ENCODE results near the gene TP53I13. TPM values are rescaled to one million over a fixed set of nuclear protein-coding genes. Genes with fewer than 3 reads are reported as not detected.
A peak's percentile ranks its signal among the peaks of the same experiment; 100 is the strongest.

Gene TP53I13
- total RNA-seq, 1 donor from 2014 or later = 71.8 TPM

DNA sequence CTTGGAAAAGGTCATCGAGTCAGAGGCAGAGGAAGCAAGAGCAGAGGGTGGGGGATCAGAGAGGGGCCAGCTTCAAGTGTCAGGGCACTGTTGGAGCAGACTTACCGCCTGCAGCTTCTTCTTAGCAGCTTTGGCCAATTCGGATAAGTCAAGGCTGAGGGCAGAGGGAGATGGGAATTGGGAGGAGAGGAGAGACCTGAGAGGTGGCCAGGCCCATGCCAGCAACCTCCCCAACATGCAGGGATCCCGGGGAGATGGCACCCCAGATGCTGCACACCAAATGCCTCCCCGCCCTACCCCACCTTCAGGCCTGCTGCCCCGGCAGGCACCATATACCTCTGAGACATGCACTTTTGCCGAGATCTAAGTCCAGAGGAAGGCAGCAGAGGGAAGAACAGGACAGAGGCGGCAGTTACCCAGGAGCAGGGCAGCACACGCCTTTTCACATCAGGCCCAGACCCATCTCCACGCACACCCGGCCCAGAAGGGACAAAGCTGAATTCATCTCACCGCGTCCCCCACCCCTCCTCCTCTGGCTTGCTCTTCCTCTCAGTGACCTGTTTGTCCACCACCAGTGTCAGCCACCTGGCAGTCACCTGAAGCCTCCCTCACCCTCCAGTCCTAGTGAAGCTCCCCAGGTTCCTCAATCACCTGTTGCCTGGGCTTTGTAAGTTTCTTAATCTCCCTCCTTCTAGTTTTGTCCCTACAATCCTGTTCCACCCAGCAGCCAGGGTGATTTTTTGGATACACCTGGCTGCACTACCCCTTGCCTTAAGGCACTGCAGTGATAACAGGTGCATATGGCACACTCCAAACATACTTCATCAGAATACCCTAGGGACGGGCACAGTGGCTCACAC lies 10.4 kb downstream of the TP53I13 start:
- Mint-ChIP-seq H3K36me3 (ENCODE audit: low read depth) (peaks cover 36% of the 10 kb centered on the region), H3K4me3 (no peak overlapping the region), H3K9me3 (no peaks in the 10 kb centered on the region), H3K4me1 (ENCODE audit: low read depth) (peaks cover 11% of the 10 kb centered on the region), H3K27me3 (ENCODE audit: insufficient read depth) (no peaks in the 10 kb centered on the region), H3K27ac (no peak overlapping the region)
- DNase-seq (ENCODE audit: low spot score) = no peak
- intact Hi-C loops (cut with micrococcal nuclease) = no loop called here

DNA sequence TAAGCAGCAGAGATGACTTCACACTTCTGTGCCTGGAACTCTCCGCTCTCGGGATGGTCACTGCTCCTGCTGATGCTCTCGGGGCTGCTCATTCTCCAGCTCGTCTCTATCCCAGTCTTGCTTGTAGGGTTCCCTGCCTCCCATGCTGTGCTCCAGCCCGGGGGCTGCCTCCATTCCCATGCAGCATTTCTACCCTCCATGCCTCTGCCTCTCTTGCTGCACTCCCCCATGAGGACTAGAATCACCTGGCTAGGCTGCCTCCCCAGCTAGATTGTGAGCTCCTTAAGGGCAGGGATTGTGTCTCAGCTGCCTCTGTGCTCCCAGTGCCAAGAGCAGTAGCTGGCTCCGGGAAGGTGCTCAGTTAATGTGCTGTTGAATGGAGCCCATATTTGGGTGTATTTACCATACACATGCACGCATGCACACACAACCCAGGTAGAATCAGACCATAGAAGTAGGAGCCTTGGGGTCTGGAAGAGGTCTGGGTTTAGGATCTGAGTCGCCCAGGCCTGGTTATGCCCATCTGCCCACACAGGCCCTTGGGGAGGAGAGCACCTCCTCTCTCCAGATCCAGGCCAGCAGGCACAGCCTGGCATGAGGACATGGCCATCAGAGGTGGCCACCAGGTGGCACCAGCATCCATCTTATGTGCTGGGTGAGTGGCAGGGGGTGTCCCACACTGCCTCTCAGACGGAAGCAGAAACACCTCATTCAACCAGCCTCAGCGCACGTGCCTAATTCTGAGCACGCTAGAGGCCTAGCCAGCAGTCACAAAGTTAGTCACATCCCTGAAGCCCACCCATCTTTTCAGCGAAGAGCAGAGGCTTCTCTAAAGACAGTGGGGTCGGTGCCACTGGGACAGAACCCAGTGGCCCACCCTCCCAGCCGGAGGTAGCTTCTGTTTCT lies 11.6 kb downstream of the TP53I13 start:
- Mint-ChIP-seq H3K36me3 (ENCODE audit: low read depth) (peaks cover 29% of the 10 kb centered on the region), H3K4me1 (ENCODE audit: low read depth) (peaks cover 23% of the 10 kb centered on the region), H3K27ac (peak overlapping the region; percentile 90), H3K27me3 (ENCODE audit: insufficient read depth) (no peaks in the 10 kb centered on the region), H3K9me3 (no peaks in the 10 kb centered on the region), H3K4me3 (no peak overlapping the region)
- peak; percentile 79 for DNase-seq (ENCODE audit: low spot score)
- intact Hi-C loops (cut with micrococcal nuclease) = loop anchor here (1.0 kb wide), 4 partner anchors 9 to 351 kb away; partner anchors contain the start of gene GIT1

DNA sequence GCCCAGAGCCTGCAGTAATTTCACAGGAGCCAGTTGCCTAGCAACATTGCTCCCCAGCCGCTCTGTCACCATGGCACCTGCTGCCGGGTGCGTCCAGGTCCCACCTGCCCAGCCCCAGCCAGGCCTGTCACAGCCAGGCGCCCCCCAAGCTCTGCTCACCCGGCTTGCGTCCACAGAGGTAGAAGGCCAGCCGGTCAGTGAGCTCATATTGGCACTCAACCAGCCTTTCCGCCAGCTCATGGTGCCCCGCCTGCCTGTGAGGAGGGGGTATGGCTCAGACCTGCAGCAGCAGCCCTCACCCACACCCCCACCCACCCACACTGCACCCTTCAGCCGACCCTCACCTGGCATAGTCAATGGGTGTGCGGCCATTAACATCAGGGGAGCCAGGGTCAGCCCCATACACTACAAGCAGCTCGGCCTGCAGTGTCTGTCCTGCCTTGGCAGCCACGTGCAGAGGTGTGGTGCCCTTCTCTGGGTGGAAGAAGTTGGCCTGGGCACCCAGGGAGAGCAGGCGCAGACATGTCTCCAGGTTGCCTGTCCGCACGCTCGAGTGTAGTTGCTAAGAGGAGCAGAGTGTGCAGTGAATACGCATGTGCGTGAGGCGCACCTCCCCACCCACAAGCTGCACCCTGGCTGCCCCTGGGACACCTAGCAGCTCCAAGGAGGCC lies 13.2 kb downstream of the TP53I13 start:
- no peak for DNase-seq (ENCODE audit: low spot score)
- Mint-ChIP-seq H3K9me3 (no peaks in the 10 kb centered on the region), H3K4me1 (ENCODE audit: low read depth) (peaks cover 39% of the 10 kb centered on the region), H3K27ac (no peak overlapping the region), H3K36me3 (ENCODE audit: low read depth) (peaks cover 25% of the 10 kb centered on the region), H3K4me3 (no peak overlapping the region), H3K27me3 (ENCODE audit: insufficient read depth) (no peaks in the 10 kb centered on the region)
- intact Hi-C loops (cut with micrococcal nuclease) = no loop called here

DNA sequence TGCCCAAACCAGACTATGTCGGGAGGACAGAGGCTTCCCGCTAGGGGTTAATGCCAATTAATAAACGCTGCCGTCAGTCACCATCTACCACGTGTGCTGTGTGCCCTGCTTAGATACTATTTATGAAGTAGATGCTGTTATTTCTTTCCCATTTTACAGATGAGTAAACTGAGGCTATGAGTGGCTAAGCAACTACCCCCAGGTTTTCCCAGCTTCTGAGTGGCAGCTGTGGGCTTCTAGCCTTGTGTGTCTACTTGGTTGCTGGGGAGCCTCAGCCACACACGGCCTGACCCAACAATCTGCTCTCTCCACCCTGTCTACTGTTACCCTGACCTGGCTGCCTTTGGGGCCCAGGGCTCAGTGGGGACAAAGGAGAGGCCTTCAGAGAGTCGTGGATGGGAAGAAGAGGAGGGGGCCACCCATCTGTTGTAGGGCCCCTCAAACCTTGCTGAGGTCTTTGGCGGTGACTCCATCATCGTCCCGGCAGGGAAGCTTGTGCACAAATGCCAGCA lies 13.8 kb downstream of the TP53I13 start:
- H3K36me3 Mint-ChIP-seq (ENCODE audit: low read depth) = peaks cover 25% of the 10 kb centered on the region
- H3K9me3 Mint-ChIP-seq = no peaks in the 10 kb centered on the region
- H3K27me3 Mint-ChIP-seq (ENCODE audit: insufficient read depth) = no peaks in the 10 kb centered on the region
- H3K27ac Mint-ChIP-seq = no peak overlapping the region
- DNase-seq (ENCODE audit: low spot score) = no peak
- intact Hi-C loops (cut with micrococcal nuclease) = no loop called here
- peak overlapping the region; percentile 9 for H3K4me3 Mint-ChIP-seq
- peaks cover 45% of the 10 kb centered on the region for H3K4me1 Mint-ChIP-seq (ENCODE audit: low read depth)

DNA sequence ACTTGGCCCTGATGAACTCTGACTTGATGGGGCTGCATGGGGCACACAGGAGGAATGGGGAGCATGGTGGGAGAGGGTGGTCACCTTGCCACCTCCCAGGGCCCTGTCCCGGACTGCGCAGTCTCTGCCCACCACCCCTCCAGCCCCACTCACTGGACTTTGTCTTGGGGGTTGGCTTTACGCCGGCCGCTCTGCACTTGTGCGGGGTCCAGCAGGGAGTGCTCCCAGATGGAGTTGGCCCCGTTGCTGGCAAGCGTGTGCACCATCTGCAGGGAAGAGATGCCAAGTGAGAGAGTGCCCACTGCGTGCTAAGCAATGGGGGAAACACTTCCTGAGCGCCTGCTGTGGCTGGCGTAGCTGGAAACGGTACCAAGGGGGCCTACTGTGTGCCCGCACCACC lies 14.3 kb downstream of the TP53I13 start:
- Mint-ChIP-seq H3K36me3 (ENCODE audit: low read depth) (peaks cover 22% of the 10 kb centered on the region), H3K4me3 (no peak overlapping the region), H3K27me3 (ENCODE audit: insufficient read depth) (no peaks in the 10 kb centered on the region), H3K27ac (no peak overlapping the region), H3K4me1 (ENCODE audit: low read depth) (peaks cover 50% of the 10 kb centered on the region), H3K9me3 (no peaks in the 10 kb centered on the region)
- intact Hi-C loops (cut with micrococcal nuclease) = no loop called here
- DNase-seq (ENCODE audit: low spot score) = no peak

DNA sequence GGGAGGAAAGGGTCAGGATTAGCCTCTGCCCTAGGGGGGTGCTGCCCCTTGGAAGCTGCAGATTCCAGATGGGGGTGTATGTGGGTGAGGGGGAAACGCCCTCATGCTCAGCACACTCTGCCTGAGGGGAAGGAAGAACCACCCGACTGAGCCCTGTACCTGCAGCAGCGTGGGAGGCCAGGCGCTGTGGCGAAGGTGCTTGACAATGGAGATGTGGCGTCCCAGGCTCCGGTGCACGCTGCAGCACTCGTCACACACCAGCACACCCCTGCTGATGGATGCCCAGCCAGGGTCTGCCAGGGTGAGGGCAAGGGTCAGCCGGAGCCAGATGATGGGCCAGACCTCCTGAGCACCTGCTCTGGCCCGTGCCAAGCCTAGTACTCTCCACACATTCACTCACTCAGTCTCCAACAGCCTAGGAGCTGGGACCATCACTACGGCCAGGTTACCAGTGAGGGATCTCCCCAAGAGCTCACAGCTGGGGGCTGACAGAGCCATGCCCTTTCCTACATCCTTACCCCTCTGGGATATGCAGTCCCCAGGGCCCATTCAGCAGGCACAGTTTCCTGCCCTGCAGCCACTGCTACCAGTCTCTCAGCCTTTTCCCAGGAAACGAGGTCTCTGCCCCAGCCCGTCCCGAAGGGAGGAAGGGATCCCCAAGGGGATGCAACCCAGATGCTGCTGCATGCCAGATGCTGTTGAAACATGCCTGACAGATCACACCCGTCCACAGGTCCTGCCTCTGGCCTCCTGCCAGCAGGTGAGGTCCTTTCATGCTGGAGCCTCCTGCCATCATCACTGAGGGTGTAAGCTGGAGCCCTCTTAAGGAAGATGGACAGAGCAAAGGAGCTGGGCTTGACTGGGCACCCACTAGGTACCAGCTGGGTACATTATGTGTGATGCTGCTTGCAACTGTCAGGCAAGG lies 15.1 kb downstream of the TP53I13 start:
- no peaks in the 10 kb centered on the region for H3K27me3 Mint-ChIP-seq (ENCODE audit: insufficient read depth)
- intact Hi-C loops (cut with micrococcal nuclease) = no loop called here
- no peaks in the 10 kb centered on the region for H3K9me3 Mint-ChIP-seq
- H3K4me3 Mint-ChIP-seq = peak overlapping the region; percentile 11
- H3K36me3 Mint-ChIP-seq (ENCODE audit: low read depth) = peaks cover 19% of the 10 kb centered on the region
- no peak overlapping the region for H3K27ac Mint-ChIP-seq
- no peak for DNase-seq (ENCODE audit: low spot score)
- H3K4me1 Mint-ChIP-seq (ENCODE audit: low read depth) = peaks cover 58% of the 10 kb centered on the region

DNA sequence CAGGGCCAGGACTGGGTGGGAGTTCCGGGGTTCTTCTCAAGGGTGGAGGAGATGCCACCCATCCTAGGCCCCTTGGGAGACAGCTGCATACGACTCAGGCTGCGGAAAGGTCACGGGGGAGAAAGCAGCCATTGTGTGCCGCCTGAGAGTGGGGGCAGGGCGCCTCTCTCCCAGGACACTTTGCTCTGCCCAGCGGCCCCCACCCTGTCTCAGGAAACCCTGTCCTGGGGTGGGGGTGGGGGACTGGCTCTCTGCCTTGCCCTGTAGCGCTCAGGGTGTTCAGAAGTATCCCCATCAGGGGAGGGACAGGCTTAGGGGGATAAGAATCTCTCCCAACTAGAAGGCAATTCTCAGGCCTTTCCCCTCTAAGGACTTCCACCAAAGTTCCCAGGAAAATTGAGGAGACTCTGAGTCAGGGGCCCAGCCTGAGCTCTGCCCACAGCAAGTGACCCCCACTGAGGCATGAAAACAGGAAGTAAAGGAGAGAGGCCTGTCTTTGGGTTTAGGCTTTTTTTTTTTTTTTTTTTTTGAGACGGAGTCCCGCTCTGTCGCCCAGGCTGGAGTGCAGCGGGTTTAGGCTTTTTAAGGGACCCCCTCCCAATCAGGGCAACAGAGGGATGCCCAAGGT lies 16.1 kb downstream of the TP53I13 start:
- Mint-ChIP-seq H3K4me3 (no peak overlapping the region), H3K9me3 (no peaks in the 10 kb centered on the region), H3K4me1 (ENCODE audit: low read depth) (peaks cover 58% of the 10 kb centered on the region), H3K27ac (no peak overlapping the region), H3K36me3 (ENCODE audit: low read depth) (peaks cover 19% of the 10 kb centered on the region), H3K27me3 (ENCODE audit: insufficient read depth) (no peaks in the 10 kb centered on the region)
- no peak for DNase-seq (ENCODE audit: low spot score)
- intact Hi-C loops (cut with micrococcal nuclease) = no loop called here

DNA sequence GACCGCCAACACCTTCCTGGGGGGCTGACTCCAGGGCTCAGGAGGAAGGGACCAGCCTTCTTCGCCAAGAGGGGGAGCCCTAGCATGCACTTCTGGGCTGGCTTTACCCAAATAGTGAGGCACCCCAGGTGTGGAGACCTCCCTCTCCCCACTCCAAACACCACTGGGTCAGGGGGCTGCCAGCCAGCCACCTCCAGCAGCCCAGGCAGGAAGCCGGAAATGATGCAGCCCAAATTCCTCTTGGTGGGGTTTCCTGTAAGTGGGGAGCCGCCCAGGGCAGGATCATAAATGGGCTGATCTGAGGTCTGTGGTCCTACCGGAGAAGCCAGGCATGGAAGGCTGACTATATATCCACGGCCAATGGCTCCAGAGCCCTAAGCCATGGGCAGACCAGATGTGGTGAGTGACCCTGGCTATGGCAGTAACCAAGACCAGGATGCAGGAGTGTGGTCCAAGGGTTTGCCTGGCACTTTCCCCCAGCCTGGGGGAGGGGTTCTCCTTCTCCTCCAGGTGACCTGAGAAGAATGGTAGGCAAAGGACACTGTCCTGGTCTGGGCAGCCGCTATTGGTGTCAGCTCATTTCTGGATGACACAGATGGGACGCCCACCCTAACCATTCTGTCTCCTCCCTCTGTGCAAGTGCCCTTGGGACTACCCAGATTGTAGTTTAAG lies 16.7 kb downstream of the TP53I13 start:
- H3K27me3 Mint-ChIP-seq (ENCODE audit: insufficient read depth) = no peaks in the 10 kb centered on the region
- H3K36me3 Mint-ChIP-seq (ENCODE audit: low read depth) = peaks cover 14% of the 10 kb centered on the region
- intact Hi-C loops (cut with micrococcal nuclease) = no loop called here
- H3K4me3 Mint-ChIP-seq = peak overlapping the region; percentile 45
- no peak for DNase-seq (ENCODE audit: low spot score)
- H3K27ac Mint-ChIP-seq = no peak overlapping the region
- peaks cover 54% of the 10 kb centered on the region for H3K4me1 Mint-ChIP-seq (ENCODE audit: low read depth)
- H3K9me3 Mint-ChIP-seq = no peaks in the 10 kb centered on the region

DNA sequence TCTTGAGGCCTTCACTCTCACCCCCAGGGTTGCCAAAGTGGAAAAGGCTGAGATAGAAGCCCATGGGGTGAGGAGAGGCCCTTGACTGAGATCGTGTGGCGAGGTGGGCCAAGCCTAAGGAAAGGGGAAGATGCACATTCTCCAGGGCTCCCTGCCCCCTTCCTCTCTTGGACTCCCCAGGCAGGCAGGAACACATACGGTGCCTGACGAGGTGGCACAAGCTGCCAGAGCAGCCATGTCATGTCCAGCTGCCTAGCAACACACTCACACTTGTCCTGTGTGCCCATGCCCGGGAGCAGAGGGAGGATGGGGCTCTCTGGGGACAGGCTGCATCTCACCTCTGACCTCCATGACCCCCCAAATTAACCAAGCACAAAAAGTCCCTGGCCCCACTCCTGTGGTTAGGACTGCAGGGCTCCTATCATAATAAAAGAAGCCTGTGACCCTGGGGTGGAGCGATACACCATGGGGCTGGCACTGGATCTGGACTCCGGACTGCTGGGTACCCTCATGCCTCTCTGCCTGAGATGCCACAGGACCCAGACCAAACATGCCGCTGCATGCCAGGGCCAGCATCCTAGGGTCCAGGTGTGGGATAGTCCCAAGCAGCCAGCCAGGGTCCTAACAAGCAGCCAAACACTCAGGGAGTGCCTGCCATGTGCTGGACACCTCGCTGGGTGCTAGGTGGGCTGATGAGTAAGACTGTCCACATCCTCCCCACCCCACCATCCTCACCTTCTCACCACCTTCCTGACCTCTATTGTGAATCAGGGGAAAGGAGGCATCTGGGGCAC lies 18.4 kb downstream of the TP53I13 start:
- peaks cover 64% of the 10 kb centered on the region for H3K4me1 Mint-ChIP-seq (ENCODE audit: low read depth)
- DNase-seq (ENCODE audit: low spot score) = no peak
- intact Hi-C loops (cut with micrococcal nuclease) = no loop called here
- H3K9me3 Mint-ChIP-seq = no peaks in the 10 kb centered on the region
- peaks cover 6% of the 10 kb centered on the region for H3K36me3 Mint-ChIP-seq (ENCODE audit: low read depth)
- H3K4me3 Mint-ChIP-seq = peak overlapping the region; percentile 96
- H3K27ac Mint-ChIP-seq = no peak overlapping the region
- no peaks in the 10 kb centered on the region for H3K27me3 Mint-ChIP-seq (ENCODE audit: insufficient read depth)

DNA sequence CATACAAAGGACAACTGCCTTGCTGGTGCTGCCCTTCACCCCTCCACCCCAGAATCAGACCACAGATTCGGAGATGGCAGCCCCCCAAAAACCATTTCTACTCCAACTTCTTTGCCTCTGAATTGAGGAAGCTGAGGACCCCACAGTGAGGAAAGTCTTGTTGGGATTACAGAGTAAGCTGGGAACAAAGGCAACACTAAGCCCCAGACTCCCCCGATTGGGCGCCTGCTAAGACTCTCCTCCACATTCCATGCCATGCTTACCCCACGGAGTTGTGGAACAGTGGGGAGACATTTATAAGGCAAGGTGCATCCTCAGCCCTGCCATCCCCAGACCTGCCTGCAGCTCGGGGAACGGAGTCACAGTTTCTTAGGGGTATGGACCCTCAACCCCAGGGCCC lies 19.1 kb downstream of the TP53I13 start:
- no peaks in the 10 kb centered on the region for H3K36me3 Mint-ChIP-seq (ENCODE audit: low read depth)
- H3K4me1 Mint-ChIP-seq (ENCODE audit: low read depth) = peaks cover 70% of the 10 kb centered on the region
- no peak overlapping the region for H3K27ac Mint-ChIP-seq
- intact Hi-C loops (cut with micrococcal nuclease) = no loop called here
- DNase-seq (ENCODE audit: low spot score) = no peak
- H3K27me3 Mint-ChIP-seq (ENCODE audit: insufficient read depth) = no peaks in the 10 kb centered on the region
- no peaks in the 10 kb centered on the region for H3K9me3 Mint-ChIP-seq
- H3K4me3 Mint-ChIP-seq = peak overlapping the region; percentile 96

Measured in activated T-helper 1 cell treated with anti-CD3 and anti-CD28 coated beads, Interleukin-12 subunit alpha, Interleukin-12 subunit beta, Interleukin-2, Interleukin-4 antibody, amounts not matched to agents 30 ng/mL and 10 ng/mL and 1 ng/mL, durations not matched to agents 14 hours and 24 hours and 36 hours (primary cell).